ENCODE results near the gene GALR1.
"Not testable (repeated sequence)": the region's sequence is repeated elsewhere in the genome, so short reads cannot be mapped to it uniquely, and the experiment has no call there.

GALR1 gene, protein sequence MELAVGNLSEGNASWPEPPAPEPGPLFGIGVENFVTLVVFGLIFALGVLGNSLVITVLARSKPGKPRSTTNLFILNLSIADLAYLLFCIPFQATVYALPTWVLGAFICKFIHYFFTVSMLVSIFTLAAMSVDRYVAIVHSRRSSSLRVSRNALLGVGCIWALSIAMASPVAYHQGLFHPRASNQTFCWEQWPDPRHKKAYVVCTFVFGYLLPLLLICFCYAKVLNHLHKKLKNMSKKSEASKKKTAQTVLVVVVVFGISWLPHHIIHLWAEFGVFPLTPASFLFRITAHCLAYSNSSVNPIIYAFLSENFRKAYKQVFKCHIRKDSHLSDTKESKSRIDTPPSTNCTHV
- total RNA-seq, result 0 to 0.04 reads per million in 2 experiments

DNA sequence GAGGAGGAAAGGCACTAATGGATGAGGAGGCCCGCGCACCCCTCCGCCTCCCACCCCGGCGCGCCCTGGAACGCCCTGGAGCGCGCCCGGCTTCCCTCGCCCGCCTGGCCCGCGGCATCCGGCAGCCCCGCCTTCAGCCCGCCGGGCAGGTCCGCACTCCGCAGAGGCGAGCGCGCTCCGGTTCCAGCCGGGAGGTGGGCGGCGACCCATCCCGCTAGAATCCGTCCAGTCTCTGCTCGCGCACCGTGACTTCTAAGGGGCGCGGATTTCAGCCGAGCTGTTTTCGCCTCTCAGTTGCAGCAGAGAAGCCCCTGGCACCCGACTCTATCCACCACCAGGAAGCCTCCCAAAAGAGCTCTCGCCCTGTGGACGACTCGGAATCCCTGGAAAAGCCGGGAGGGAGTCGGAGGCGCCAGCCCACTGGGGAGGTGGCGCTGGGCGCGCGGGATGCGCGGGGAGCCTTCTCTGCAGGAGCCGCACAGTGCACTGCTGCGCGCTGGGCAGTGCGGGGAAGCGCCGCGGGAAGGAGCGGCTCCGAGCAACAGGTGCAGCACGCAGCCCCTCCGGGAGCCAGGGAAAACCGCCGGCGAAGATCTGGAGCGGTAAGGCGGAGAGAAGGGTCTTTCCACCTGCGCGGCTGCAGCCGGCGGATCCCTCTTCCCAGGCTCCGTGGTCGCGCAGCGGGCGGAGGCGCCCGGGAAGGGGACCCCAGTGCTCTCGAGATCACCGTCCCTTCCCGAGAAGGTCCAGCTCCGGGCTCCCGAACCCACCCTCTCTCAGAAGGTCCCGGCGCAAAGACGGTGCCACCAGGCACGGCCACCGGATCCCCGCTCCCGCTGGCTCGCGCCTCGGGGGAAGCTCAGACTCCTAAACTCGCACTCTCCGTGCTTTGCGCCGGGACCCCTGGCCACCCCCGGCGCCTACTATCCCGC, at the start of gene GALR1:
Gene GALR1, plus strand, starts transcription at position 280 of the 932 bp plus-strand sequence. CDS start 701 bp downstream, outside the sequence.
- no peak for DNase-seq (ENCODE audit: low read depth)

DNA sequence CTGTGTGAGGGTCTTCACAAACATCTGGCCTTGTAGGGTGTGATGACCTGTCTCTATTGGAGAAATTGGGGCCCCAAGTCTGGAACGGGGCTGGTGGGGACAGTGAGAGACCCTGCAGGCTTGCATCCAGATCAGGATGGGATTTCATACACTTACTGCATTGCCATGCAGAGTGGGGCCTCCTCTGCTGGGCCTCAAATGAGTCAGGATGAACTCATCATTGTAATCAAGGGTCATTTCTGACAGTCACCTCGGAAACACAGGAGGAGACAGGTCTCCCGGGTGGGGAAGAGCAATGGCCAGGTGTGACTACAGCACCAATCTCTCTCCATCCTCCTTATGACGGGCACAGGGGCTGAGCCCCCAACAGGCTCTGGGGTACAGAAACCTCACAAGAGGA, 48.1 kb upstream of the GALR1 start:
- DNase-seq (ENCODE audit: low read depth), result no peak

GRCh38 chr18:77202329-77202728, 47.3 kb upstream of the GALR1 start:
- DNase-seq (ENCODE audit: low read depth), result no peak

DNA sequence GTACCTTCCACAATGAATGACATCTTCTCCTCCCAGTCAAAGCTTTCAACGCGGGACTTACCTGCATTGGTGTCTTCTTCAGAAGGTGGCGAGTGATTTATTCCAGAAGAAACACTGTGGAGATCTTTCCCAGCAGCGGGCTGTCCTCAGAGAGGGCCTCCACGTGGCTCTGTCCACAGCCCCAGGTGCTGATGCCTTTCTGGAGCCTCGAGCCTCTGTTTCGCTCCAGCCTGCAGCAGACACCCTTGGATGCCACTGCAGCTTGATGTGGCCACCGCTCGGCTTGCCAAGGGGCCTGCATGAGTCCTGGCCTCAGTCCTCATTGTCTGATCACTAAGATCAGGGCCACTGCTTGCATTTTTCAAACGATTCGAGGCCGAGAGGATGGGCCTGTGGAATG, 46.6 kb upstream of the GALR1 start:
- no peak for DNase-seq (ENCODE audit: low read depth)

- DNase-seq (ENCODE audit: low read depth), result no peak
Observed at GRCh38 chr18:77203851-77204250, 45.8 kb upstream of the GALR1 start.

- DNase-seq (ENCODE audit: low read depth), result no peak
Observed at GRCh38 chr18:77205769-77206168, 43.9 kb upstream of the GALR1 start.

DNA sequence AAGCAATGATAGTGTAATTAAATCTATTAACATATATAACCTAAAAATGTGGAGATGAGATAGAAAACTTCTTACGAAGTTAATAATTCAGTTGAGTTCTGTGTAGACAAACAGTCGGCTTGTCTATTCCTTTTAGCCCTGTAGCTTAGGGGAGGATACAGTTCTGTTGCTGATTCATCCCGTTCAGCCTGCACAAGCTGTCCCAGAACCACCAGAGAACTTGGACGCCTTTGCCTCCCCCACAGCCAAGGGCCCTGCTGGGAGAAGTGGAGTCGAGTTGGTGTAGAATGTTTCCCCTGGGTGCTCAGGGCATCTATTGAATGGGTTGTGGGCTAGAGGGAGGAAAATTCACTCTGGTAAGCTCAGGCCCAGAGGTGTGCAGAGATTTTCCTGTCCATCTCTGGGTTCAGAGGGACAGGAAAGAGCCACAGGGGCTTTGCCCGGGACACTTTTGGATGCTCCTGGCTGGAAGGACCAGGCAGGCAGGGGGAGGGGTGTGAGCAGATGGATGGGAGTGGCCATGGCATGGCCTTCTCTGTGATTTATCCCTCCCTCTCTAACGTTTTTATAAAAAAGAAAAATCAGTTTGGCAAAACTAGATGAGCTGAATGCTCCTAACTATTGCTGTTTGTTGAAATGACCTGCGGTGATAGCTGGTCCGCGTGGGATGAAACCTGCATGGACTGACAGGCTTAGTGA, 42.8 kb upstream of the GALR1 start:
- no peak for DNase-seq (ENCODE audit: low read depth)

GRCh38 chr18:77207540-77207939, 42.1 kb upstream of the GALR1 start:
- DNase-seq (ENCODE audit: low read depth), result peak; percentile 41

GRCh38 chr18:77208964-77209363, 40.7 kb upstream of the GALR1 start:
- DNase-seq (ENCODE audit: low read depth), result no peak

- DNase-seq (ENCODE audit: low read depth), result no peak
Observed at GRCh38 chr18:77209587-77209986, 40.1 kb upstream of the GALR1 start.

DNA sequence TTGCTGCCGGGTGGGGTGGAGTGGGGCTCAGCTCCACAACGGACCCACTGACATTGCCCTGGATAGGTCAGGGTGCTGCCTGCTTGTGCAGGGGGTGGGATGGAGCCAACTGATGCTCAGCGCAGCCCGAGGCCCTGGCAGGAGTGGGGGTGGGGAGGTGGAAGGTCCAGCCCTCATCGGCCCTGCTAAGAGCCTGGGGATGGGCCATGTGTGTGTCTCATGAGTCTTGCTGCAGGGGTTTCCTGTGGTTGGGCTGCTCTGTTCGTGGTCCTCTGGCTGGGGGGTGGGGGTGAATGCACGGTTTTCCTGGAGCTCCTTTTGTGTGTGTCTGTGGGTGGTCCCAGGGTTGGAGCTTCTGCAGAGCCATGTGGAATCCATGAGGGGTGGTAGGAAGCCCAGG, 39.4 kb upstream of the GALR1 start:
- no peak for DNase-seq (ENCODE audit: low read depth)

- DNase-seq (ENCODE audit: low read depth), result no peak
Observed at GRCh38 chr18:77218642-77219041, 31.0 kb upstream of the GALR1 start.

GRCh38 chr18:77220726-77221125, 28.9 kb upstream of the GALR1 start:
- no peak for DNase-seq (ENCODE audit: low read depth)

GRCh38 chr18:77222464-77222863, 27.2 kb upstream of the GALR1 start:
- no peak for DNase-seq (ENCODE audit: low read depth)

DNA sequence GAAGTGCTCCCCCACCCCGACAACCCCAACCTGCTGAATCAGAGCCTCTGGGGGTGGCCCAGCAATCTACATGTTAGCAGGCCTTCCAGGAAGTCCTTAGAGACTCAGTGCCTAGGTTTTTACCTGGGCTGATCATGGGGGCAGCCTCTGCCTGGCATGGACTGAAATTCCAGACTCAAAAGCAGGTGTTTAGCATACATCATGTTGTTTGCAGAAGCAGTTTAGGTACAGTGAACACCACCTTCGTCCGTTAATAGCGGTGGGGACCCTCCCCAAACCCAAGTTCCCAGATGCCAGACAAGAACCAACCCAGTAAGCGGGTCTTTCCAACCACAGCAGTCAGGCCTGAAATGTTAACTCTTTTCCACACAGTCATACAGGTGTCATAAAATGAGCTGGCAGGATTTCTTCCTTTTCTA, 26.4 kb upstream of the GALR1 start:
- no peak for DNase-seq (ENCODE audit: low read depth)

DNA sequence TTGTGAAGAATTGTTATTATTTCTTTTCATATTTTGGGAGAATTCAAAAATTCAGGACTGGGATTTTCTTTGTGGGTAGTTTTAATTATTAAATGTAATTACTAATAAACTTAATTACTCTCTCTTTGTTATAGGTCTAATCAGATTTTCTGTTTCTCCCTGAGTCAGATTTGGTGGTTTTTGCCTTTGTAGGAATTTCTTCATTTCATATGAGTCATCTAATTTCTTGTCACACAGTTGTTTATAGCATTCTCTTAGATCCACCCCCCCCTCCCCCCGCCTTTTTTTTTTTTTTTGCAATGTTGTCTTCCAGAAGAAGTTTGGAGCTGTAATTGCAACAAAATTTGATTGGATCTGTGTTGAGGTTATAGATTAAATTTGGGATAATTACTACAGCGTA, 26.0 kb upstream of the GALR1 start:
- DNase-seq (ENCODE audit: low read depth), result no peak

- DNase-seq (ENCODE audit: low read depth), result no peak
Observed at GRCh38 chr18:77230645-77231044, 19.0 kb upstream of the GALR1 start.

DNA sequence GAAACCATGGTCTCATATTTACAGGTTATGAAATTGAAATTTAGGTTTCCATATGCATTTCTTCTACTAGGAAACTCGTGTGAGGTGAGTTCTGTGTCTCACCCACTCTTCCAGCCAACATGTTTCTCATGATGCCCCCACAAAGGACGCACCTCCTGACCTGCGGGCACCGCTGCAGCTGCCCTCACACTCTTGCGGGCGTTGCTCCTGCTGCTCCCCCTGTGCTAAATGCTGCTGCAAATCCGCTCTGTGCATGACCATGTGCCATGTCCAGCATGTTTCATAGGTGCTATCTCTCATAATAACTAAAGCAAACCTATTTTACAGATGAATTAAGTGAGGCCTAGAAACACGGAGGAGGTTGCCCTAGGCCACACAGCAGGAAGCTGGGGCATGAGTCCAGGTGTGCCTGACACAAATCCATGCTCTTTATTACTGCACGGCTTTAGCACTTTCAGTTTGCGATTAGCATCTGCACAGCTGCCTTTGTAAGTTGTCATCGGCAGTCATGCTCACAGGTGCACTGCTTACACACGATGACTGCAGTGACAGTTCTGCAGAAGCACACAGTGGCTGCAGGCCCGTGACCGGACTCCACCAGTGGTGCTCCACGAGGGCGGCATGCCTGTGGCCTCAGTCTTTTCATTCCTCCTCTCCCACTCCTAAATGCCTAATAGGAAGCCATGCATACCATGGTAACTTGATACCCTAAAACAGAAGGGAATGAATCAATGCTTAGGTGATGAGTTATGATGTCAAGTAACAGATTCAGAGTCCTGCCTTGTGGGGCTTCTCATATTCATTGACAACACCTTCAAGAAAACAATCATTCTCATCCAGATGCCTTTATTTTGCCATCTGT, 14.9 kb upstream of the GALR1 start:
- no peak for DNase-seq (ENCODE audit: low read depth)

GRCh38 chr18:77239285-77239684, 10.4 kb upstream of the GALR1 start:
- not testable (repeated sequence) for DNase-seq (ENCODE audit: low read depth)

- no peak for DNase-seq (ENCODE audit: low read depth)
Observed at GRCh38 chr18:77248873-77249568, 627 bp upstream of the GALR1 start.

- DNase-seq (ENCODE audit: low read depth), result no peak
Observed at GRCh38 chr18:77250501-77250925, 865 bp downstream of the GALR1 start.
